CD4-positive, alpha-beta memory T cell (primary cell): ENCODE measurements around the gene TTC1. TPM values are rescaled to one million over a fixed set of nuclear protein-coding genes. Genes with fewer than 3 reads are reported as not detected.

Experiments used
- CTCF ChIA-PET: fragments of 350-600 bp; sonication (Branson Sonifier 250); formaldehyde crosslinking; loops from one replicate; lab custom pipeline; 2021; ENCODE audit warnings: inconsistent platforms; ENCODE audit not compliant: partially characterized antibody; lab: Charles Lee
- POLR2A ChIA-PET: fragments of 350-600 bp; sonication (Branson Sonifier 250); formaldehyde crosslinking; loops from one replicate; lab custom pipeline; 2021; ENCODE audit not compliant: partially characterized antibody; lab: Charles Lee
- DNase-seq, 5 donors: peaks; one replicate each; pipeline versions ENCODE4 v3.0.0 to v3.0.0-alpha.2; 2020 to 2022; ENCODE audit warnings: mixed read lengths in 1 of 5
- H3K27ac ChIP-seq: one replicate; pipeline ENCODE4 v1.7.0; 2013; ENCODE audit warnings: low read depth, low read length
- H3K27me3 ChIP-seq: 2 replicates; pipeline ENCODE4 v1.7.0; 2013; ENCODE audit warnings: mild to moderate bottlenecking, low read length, moderate library complexity; ENCODE audit not compliant: insufficient read depth
- H3K36me3 ChIP-seq: 2 replicates; pipeline ENCODE4 v1.7.0; 2013; ENCODE audit warnings: mild to moderate bottlenecking, low read length, moderate library complexity; ENCODE audit not compliant: insufficient read depth
- H3K4me1 ChIP-seq: 2 replicates; pipeline ENCODE4 v1.7.0; 2013; ENCODE audit warnings: mild to moderate bottlenecking, low read length, moderate library complexity; ENCODE audit not compliant: insufficient read depth
- H3K4me3 ChIP-seq, 2 donors: one replicate each; pipeline ENCODE4 v1.7.0; 2013; ENCODE audit warnings: low read length in 2 of 2, mild to moderate bottlenecking in 1 of 2
- H3K9me3 ChIP-seq, 2 donors: one replicate each; pipeline ENCODE4 v1.7.0; 2013; ENCODE audit warnings: low read length in 2 of 2, control low read depth in 1 of 2; ENCODE audit not compliant: control insufficient read depth in 1 of 2
- H3K27ac Mint-ChIP-seq, 7 donors: one replicate each; pipeline ENCODE4 v1.8.0; 2020 to 2021; ENCODE audit warnings: mixed read lengths in 7 of 7, mild to moderate bottlenecking in 6 of 7, inconsistent platforms in 3 of 7, moderate library complexity in 3 of 7
- H3K27me3 Mint-ChIP-seq, 2 donors: one replicate each; pipeline ENCODE4 v1.8.0; 2020 to 2021; ENCODE audit warnings: mixed read lengths in 2 of 2
- H3K36me3 Mint-ChIP-seq, 2 donors: one replicate each; pipeline ENCODE4 v1.8.0; 2020 to 2021; ENCODE audit warnings: mixed read lengths in 2 of 2, inconsistent platforms in 1 of 2, mild to moderate bottlenecking in 1 of 2
- H3K4me1 Mint-ChIP-seq, 4 donors: one replicate each; pipeline ENCODE4 v1.8.0; 2020 to 2021; ENCODE audit warnings: mixed read lengths in 4 of 4, mild to moderate bottlenecking in 1 of 4
- H3K4me3 Mint-ChIP-seq, 8 donors: one replicate each; pipeline ENCODE4 v1.8.0; 2020 to 2021; ENCODE audit warnings: mixed read lengths in 8 of 8, mild to moderate bottlenecking in 7 of 8, moderate library complexity in 6 of 8, inconsistent platforms in 3 of 8
- H3K9me3 Mint-ChIP-seq, 8 donors: one replicate each; pipeline ENCODE4 v1.8.0; 2020 to 2021; ENCODE audit warnings: mixed read lengths in 8 of 8, mild to moderate bottlenecking in 5 of 8, inconsistent platforms in 3 of 8, moderate library complexity in 1 of 8
- intact Hi-C: fragments of 100-400 bp; cut with micrococcal nuclease; formaldehyde crosslinking; loops from one replicate; pipeline ENCODE4 v1.15.1; 2023
- polyA plus RNA-seq, 2 donors: library from polyadenylated mRNA; unstranded; fragments of 300-500 nt; fragmentation: Illumina TruSeq; gene quantifications; one replicate each; pipeline ENCODE4 v1.2.3, GENCODE V29; 2021
- total RNA-seq, 2 experiments: library from RNA; stranded (reverse); gene quantifications; one replicate each; pipeline ENCODE4 v1.2.3, GENCODE V29; 2021

TTC1 gene
- total and polyA plus RNA-seq, 4 experiments from 2014 or later = 47.5 to 147 (median 71.7) TPM

- Histone ChIP-seq H3K4me1 (no peaks in the 10 kb centered on the region), H3K36me3 (peaks cover 28% of the 10 kb centered on the region), H3K27me3 (no peaks in the 10 kb centered on the region), H3K27ac (no peak overlapping the region), H3K4me3 (no peak overlapping the region), H3K9me3 (no peaks in the 10 kb centered on the region)
- H3K9me3 Mint-ChIP-seq = no peaks in the 10 kb centered on the region
- H3K36me3 Mint-ChIP-seq = peaks cover 58 to 69% of the 10 kb centered on the region in 2 donors
- H3K4me1 Mint-ChIP-seq = peaks cover 0 to 5% (median 3%) of the 10 kb centered on the region in 4 donors
- ChIA-PET POLR2A (no interaction called here), CTCF (interaction anchor here (0.6 to 1.0 kb wide), 2 partner anchors 21 to 63 kb away, joined by 3 read pairs; no protein-coding TSS in a partner anchor)
- DNase-seq = no peak
- no peaks in the 10 kb centered on the region for H3K27me3 Mint-ChIP-seq
- intact Hi-C loops = no loop called here
- H3K27ac Mint-ChIP-seq = no peak overlapping the region
- H3K4me3 Mint-ChIP-seq = no peak overlapping the region
These were observed 39.2 kb downstream of the TTC1 start for GRCh38 chr5:160048131-160048530.

- intact Hi-C loops = no loop called here
- Mint-ChIP-seq H3K27ac (peak overlapping the region in 2 of 7 donors; percentile 19 to 23), H3K36me3 (peaks cover 60 to 67% of the 10 kb centered on the region in 2 donors), H3K4me3 (no peak overlapping the region), H3K4me1 (peaks cover 0 to 5% (median 3%) of the 10 kb centered on the region in 4 donors), H3K9me3 (no peaks in the 10 kb centered on the region), H3K27me3 (no peaks in the 10 kb centered on the region)
- peaks cover 33% of the 10 kb centered on the region for H3K36me3 ChIP-seq
- H3K27ac ChIP-seq = no peak overlapping the region
- H3K27me3 ChIP-seq = no peaks in the 10 kb centered on the region
- no peak overlapping the region for H3K4me3 ChIP-seq
- no peaks in the 10 kb centered on the region for H3K4me1 ChIP-seq
- POLR2A ChIA-PET = no interaction called here
- DNase-seq = no peak
- H3K9me3 ChIP-seq = no peaks in the 10 kb centered on the region
- CTCF ChIA-PET = interaction anchor here (1.0 to 1.4 kb wide), 2 partner anchors 22 to 27 kb away, joined by 3 to 6 read pairs; no protein-coding TSS in a partner anchor
These were observed 40.2 kb downstream of the TTC1 start for GRCh38 chr5:160049099-160049498.

GRCh38 chr5:160054047-160054446 is 45.1 kb downstream of the TTC1 start:
- Mint-ChIP-seq H3K9me3 (no peaks in the 10 kb centered on the region), H3K36me3 (peaks cover 66 to 75% of the 10 kb centered on the region in 2 donors), H3K4me3 (no peak overlapping the region), H3K4me1 (peaks cover 0 to 1% (median 0%) of the 10 kb centered on the region in 4 donors), H3K27me3 (no peaks in the 10 kb centered on the region), H3K27ac (no peak overlapping the region)
- no peak overlapping the region for H3K4me3 ChIP-seq
- no peaks in the 10 kb centered on the region for H3K4me1 ChIP-seq
- no peak for DNase-seq
- CTCF ChIA-PET = interaction anchor here (0.6 to 1.7 kb wide), 3 partner anchors 8 to 32 kb away, joined by 3 to 6 read pairs (median 3); no protein-coding TSS in a partner anchor
- H3K9me3 ChIP-seq = no peaks in the 10 kb centered on the region
- POLR2A ChIA-PET = no interaction called here
- H3K27ac ChIP-seq = no peak overlapping the region
- intact Hi-C loops = no loop called here
- no peaks in the 10 kb centered on the region for H3K27me3 ChIP-seq
- H3K36me3 ChIP-seq = peaks cover 57% of the 10 kb centered on the region

- Mint-ChIP-seq H3K4me1 (peaks cover 0 to 1% (median 0%) of the 10 kb centered on the region in 4 donors), H3K36me3 (peaks cover 64 to 73% of the 10 kb centered on the region in 2 donors), H3K27me3 (no peaks in the 10 kb centered on the region), H3K4me3 (no peak overlapping the region), H3K27ac (no peak overlapping the region), H3K9me3 (no peaks in the 10 kb centered on the region)
- Histone ChIP-seq H3K4me1 (no peaks in the 10 kb centered on the region), H3K36me3 (peaks cover 52% of the 10 kb centered on the region), H3K9me3 (no peaks in the 10 kb centered on the region), H3K4me3 (no peak overlapping the region), H3K27ac (no peak overlapping the region), H3K27me3 (no peaks in the 10 kb centered on the region)
- ChIA-PET POLR2A (no interaction called here), CTCF (interaction anchor here (1.7 kb wide), 1 partner anchor 33 kb away, joined by 6 read pairs; no protein-coding TSS in a partner anchor)
- intact Hi-C loops = no loop called here
- no peak for DNase-seq
These were observed 45.9 kb downstream of the TTC1 start for GRCh38 chr5:160054831-160055230.

- DNase-seq = no peak
- ChIA-PET CTCF (interaction anchor here (1.1 kb wide), 1 partner anchor 35 kb away, joined by 6 read pairs; no protein-coding TSS in a partner anchor), POLR2A (no interaction called here)
- Mint-ChIP-seq H3K36me3 (peaks cover 58 to 73% of the 10 kb centered on the region in 2 donors), H3K27ac (peak overlapping the region in 1 of 7 donors; percentile 8), H3K9me3 (no peaks in the 10 kb centered on the region), H3K27me3 (no peaks in the 10 kb centered on the region), H3K4me3 (no peak overlapping the region), H3K4me1 (peaks cover 0 to 4% (median 0%) of the 10 kb centered on the region in 4 donors)
- Histone ChIP-seq H3K4me1 (no peaks in the 10 kb centered on the region), H3K27ac (no peak overlapping the region), H3K36me3 (peaks cover 58% of the 10 kb centered on the region), H3K4me3 (no peak overlapping the region), H3K27me3 (no peaks in the 10 kb centered on the region), H3K9me3 (no peaks in the 10 kb centered on the region)
- intact Hi-C loops = no loop called here
These were observed 48.3 kb downstream of the TTC1 start for GRCh38 chr5:160057256-160057655.

- no peak overlapping the region for H3K4me3 Mint-ChIP-seq
- Histone ChIP-seq H3K27me3 (no peaks in the 10 kb centered on the region), H3K27ac (no peak overlapping the region), H3K4me1 (no peaks in the 10 kb centered on the region), H3K9me3 (no peaks in the 10 kb centered on the region), H3K36me3 (peaks cover 47% of the 10 kb centered on the region), H3K4me3 (no peak overlapping the region)
- H3K9me3 Mint-ChIP-seq = no peaks in the 10 kb centered on the region
- no peak overlapping the region for H3K27ac Mint-ChIP-seq
- POLR2A ChIA-PET = no interaction called here
- H3K27me3 Mint-ChIP-seq = no peaks in the 10 kb centered on the region
- H3K4me1 Mint-ChIP-seq = peaks cover 0 to 4% (median 0%) of the 10 kb centered on the region in 4 donors
- no peak for DNase-seq
- CTCF ChIA-PET = no interaction called here
- H3K36me3 Mint-ChIP-seq = peaks cover 46 to 65% of the 10 kb centered on the region in 2 donors
- intact Hi-C loops = no loop called here
These were observed 51.1 kb downstream of the TTC1 start for GRCh38 chr5:160060001-160060400.

- Mint-ChIP-seq H3K27me3 (no peaks in the 10 kb centered on the region), H3K4me1 (peaks cover 0 to 4% (median 0%) of the 10 kb centered on the region in 4 donors), H3K27ac (peak overlapping the region in 3 of 7 donors; percentile 3 to 36 (median 17)), H3K36me3 (peaks cover 32 to 60% of the 10 kb centered on the region in 2 donors), H3K4me3 (no peak overlapping the region), H3K9me3 (no peaks in the 10 kb centered on the region)
- intact Hi-C loops = no loop called here
- ChIA-PET CTCF (interaction anchor here (1.2 kb wide), 1 partner anchor 40 kb away, joined by 7 read pairs; no protein-coding TSS in a partner anchor), POLR2A (interaction anchor here (0.7 kb wide), 1 partner anchor 19 kb away, joined by 3 read pairs; no protein-coding TSS in a partner anchor)
- Histone ChIP-seq H3K4me3 (no peak overlapping the region), H3K27ac (no peak overlapping the region), H3K36me3 (peaks cover 40% of the 10 kb centered on the region), H3K9me3 (no peaks in the 10 kb centered on the region), H3K4me1 (no peaks in the 10 kb centered on the region), H3K27me3 (no peaks in the 10 kb centered on the region)
- DNase-seq = no peak
These were observed 52.8 kb downstream of the TTC1 start for GRCh38 chr5:160061770-160062169.
